Sigmoid colon (tissue), 4 donors: ENCODE results near the gene CD83.

Experiments
- CTCF ChIP-seq, 4 experiments: fragments of 450-650 bp in 3 of 4; fragments of 200-600 bp in 1 of 4; IDR thresholded peaks; one replicate each; pipeline ENCODE4 v1.5.1; 2016 to 2019; ENCODE audit warnings: antibody characterized with exemption in 4 of 4, mild to moderate bottlenecking in 3 of 4, moderate library complexity in 2 of 4
- POLR2A ChIP-seq, 2 donors: fragments of 450-650 bp; IDR thresholded peaks; one replicate each; pipeline ENCODE4 v1.6.1; 2016; ENCODE audit warnings: antibody characterized with exemption in 2 of 2, mild to moderate bottlenecking in 2 of 2, moderate library complexity in 2 of 2
- POLR2AphosphoS5 ChIP-seq, 4 donors: sonication (generic); formaldehyde crosslinking; IDR thresholded peaks; one replicate each; pipeline ENCODE4 v1.6.1; 2017; ENCODE audit warnings: antibody characterized with exemption in 4 of 4

- TF ChIP-seq CTCF (IDR thresholded peaks at IDR 0.05) (no peak), POLR2A (IDR thresholded peaks at IDR 0.05) (no peak), POLR2AphosphoS5 (IDR thresholded peaks at IDR 0.05) (no peak)
Measured at GRCh38 chr6:14094721-14095120, 22.9 kb upstream of the CD83 start.
